HEK293 (cell line): ENCODE data around the gene MAGI2.

ENCODE experiments used
- CTCF ChIA-PET: fragments of 350-600 bp; formaldehyde crosslinking; extraction: SDS; loops from one replicate; lab custom pipeline; 2021; ENCODE audit warnings: antibody characterized with exemption; lab: Yijun Ruan, JAX
- POLR2A ChIA-PET: fragments of 300-600 bp; formaldehyde crosslinking; extraction: SDS; loops from one replicate; lab custom pipeline; 2020; ENCODE audit warnings: antibody characterized with exemption, inconsistent platforms; lab: Yijun Ruan, JAX
- H3K27ac ChIP-seq: fragments of 200-500 bp; sonication (Bioruptor generic); 2 replicates; pipeline ENCODE4 v1.5.1; 2014; ENCODE audit warnings: low read depth, low read length, control low read depth, inconsistent platforms; ENCODE audit errors: extremely low read depth
- H3K36me3 ChIP-seq, 2 experiments: fragments of 200-500 bp in 1 of 2; sonication (Bioruptor generic) in 1 of 2; 1 replicate in 1 of 2; 2 replicates in 1 of 2; pipeline ENCODE4 v1.5.1; 2014 to 2017; ENCODE audit warnings: inconsistent platforms in 2 of 2, low read length in 2 of 2; ENCODE audit not compliant: control insufficient read depth in 2 of 2, insufficient read depth in 1 of 2
- H3K4me1 ChIP-seq: fragments of 200-500 bp; sonication (Bioruptor generic); 2 replicates; pipeline ENCODE4 v1.5.1; 2014; ENCODE audit warnings: mild to moderate bottlenecking, low read length, inconsistent platforms; ENCODE audit not compliant: control insufficient read depth, insufficient read depth
- H3K4me3 ChIP-seq: 2 replicates; pipeline ENCODE4 v1.5.1; 2011; ENCODE audit warnings: low read depth, mild to moderate bottlenecking, control low read depth, low read length, moderate library complexity
- H3K9me3 ChIP-seq: fragments of 200-500 bp; sonication (Bioruptor generic); 2 replicates; pipeline ENCODE4 v1.5.1; 2014; ENCODE audit warnings: low read depth, low read length, inconsistent platforms; ENCODE audit not compliant: control insufficient read depth, insufficient read depth
- GLI2 ChIP-seq: fragments of 450-650 bp; formaldehyde crosslinking; IDR thresholded peaks from 2 replicates; pipeline ENCODE4; 2017; ENCODE audit warnings: missing biosample characterization, missing genetic modification characterization, low read depth, borderline replicate concordance
- HOXD13 ChIP-seq: sonication (generic); formaldehyde crosslinking; IDR thresholded peaks from 2 replicates; pipeline ENCODE4 v1.8.0; 2022; ENCODE audit warnings: missing genetic modification reagents, borderline replicate concordance
- KLF8 ChIP-seq: fragments of 450-650 bp; formaldehyde crosslinking; IDR thresholded peaks from 2 replicates; pipeline ENCODE4 v1.5.1; 2016; ENCODE audit warnings: missing biosample characterization, missing genetic modification characterization
- PRDM6 ChIP-seq: fragments of 450-650 bp; formaldehyde crosslinking; IDR thresholded peaks from 2 replicates; pipeline ENCODE4 v1.5.1; 2017; ENCODE audit warnings: missing biosample characterization, missing genetic modification characterization
- TCF7L2 ChIP-seq: IDR thresholded peaks from 2 replicates; pipeline ENCODE4 v1.6.1; 2011; ENCODE audit warnings: low read depth, mild to moderate bottlenecking, inconsistent platforms, low read length, moderate library complexity, borderline replicate concordance
- ZBTB48 ChIP-seq: fragments of 450-650 bp; formaldehyde crosslinking; IDR thresholded peaks from 2 replicates; pipeline ENCODE4 v1.5.1; 2016; ENCODE audit warnings: missing biosample characterization, missing genetic modification characterization
- ZFHX2 ChIP-seq: fragments of 450-650 bp; formaldehyde crosslinking; conservative IDR thresholded peaks from 2 replicates; pipeline ENCODE4 v1.5.1; 2016; ENCODE audit warnings: missing biosample characterization, missing genetic modification characterization
- ZNF10 ChIP-seq: fragments of 450-650 bp; formaldehyde crosslinking; IDR thresholded peaks from 2 replicates; pipeline ENCODE4 v1.5.1; 2017; ENCODE audit warnings: missing biosample characterization, missing genetic modification characterization
- ZNF112 ChIP-seq: fragments of 450-650 bp; formaldehyde crosslinking; IDR thresholded peaks from 2 replicates; pipeline ENCODE4 v1.5.0; 2017; ENCODE audit warnings: missing biosample characterization, missing genetic modification characterization
- ZNF174 ChIP-seq: fragments of 450-650 bp; formaldehyde crosslinking; IDR thresholded peaks from 2 replicates; pipeline ENCODE4 v1.5.0; 2017; ENCODE audit warnings: missing biosample characterization, mild to moderate bottlenecking, missing genetic modification characterization
- ZNF221 ChIP-seq: fragments of 450-650 bp; formaldehyde crosslinking; IDR thresholded peaks from 2 replicates; pipeline ENCODE4 v1.5.1; 2017; ENCODE audit warnings: missing biosample characterization, missing genetic modification characterization, borderline replicate concordance
- ZNF311 ChIP-seq: fragments of 450-650 bp; formaldehyde crosslinking; IDR thresholded peaks from 2 replicates; pipeline ENCODE4 v1.5.1; 2017; ENCODE audit warnings: missing biosample characterization, missing genetic modification characterization, borderline replicate concordance
- ZNF341 ChIP-seq: fragments of 450-650 bp; formaldehyde crosslinking; IDR thresholded peaks from 2 replicates; pipeline ENCODE4; 2016; ENCODE audit warnings: low read depth, missing biosample characterization, missing genetic modification characterization
- ZNF366 ChIP-seq: fragments of 450-650 bp; formaldehyde crosslinking; conservative IDR thresholded peaks from 2 replicates; pipeline ENCODE4 v1.5.1; 2016; ENCODE audit warnings: missing biosample characterization, missing genetic modification characterization
- ZNF394 ChIP-seq: fragments of 450-650 bp; formaldehyde crosslinking; IDR thresholded peaks from 2 replicates; pipeline ENCODE4 v1.5.1; 2016; ENCODE audit warnings: missing biosample characterization, missing genetic modification characterization, mild to moderate bottlenecking, moderate library complexity, borderline replicate concordance
- ZNF473 ChIP-seq: fragments of 450-650 bp; formaldehyde crosslinking; IDR thresholded peaks from 2 replicates; pipeline ENCODE4 v1.5.1; 2017; ENCODE audit warnings: missing biosample characterization, missing genetic modification characterization
- ZNF518A ChIP-seq: fragments of 450-650 bp; formaldehyde crosslinking; conservative IDR thresholded peaks from 2 replicates; pipeline ENCODE4 v1.5.1; 2016; ENCODE audit warnings: low read depth, missing biosample characterization, missing genetic modification characterization
- ZNF529 ChIP-seq: fragments of 450-650 bp; formaldehyde crosslinking; IDR thresholded peaks from 2 replicates; pipeline ENCODE4 v1.5.1; 2017; ENCODE audit warnings: missing genetic modification characterization, missing biosample characterization; ENCODE audit not compliant: insufficient replicate concordance
- ZNF555 ChIP-seq: fragments of 450-650 bp; formaldehyde crosslinking; conservative IDR thresholded peaks from 2 replicates; pipeline ENCODE4 v1.5.1; 2017; ENCODE audit warnings: missing biosample characterization, mild to moderate bottlenecking, missing genetic modification characterization, inconsistent platforms
- ZNF561 ChIP-seq: fragments of 450-650 bp; IDR thresholded peaks from 2 replicates; pipeline ENCODE4 v1.5.1; 2018; ENCODE audit warnings: missing biosample characterization, missing genetic modification characterization, borderline replicate concordance
- ZNF596 ChIP-seq: fragments of 450-650 bp; IDR thresholded peaks from 2 replicates; pipeline ENCODE4 v1.5.0; 2018; ENCODE audit warnings: missing biosample characterization, mild to moderate bottlenecking, missing genetic modification characterization, moderate library complexity
- ZNF654 ChIP-seq: fragments of 450-650 bp; formaldehyde crosslinking; IDR thresholded peaks from 2 replicates; pipeline ENCODE4 v1.5.1; 2016; ENCODE audit warnings: low read depth, missing biosample characterization, missing genetic modification characterization
- ZNF664 ChIP-seq: fragments of 450-650 bp; formaldehyde crosslinking; IDR thresholded peaks from 2 replicates; pipeline ENCODE4 v1.5.1; 2016; ENCODE audit warnings: missing biosample characterization, missing genetic modification characterization
- ZNF692 ChIP-seq: fragments of 450-650 bp; formaldehyde crosslinking; IDR thresholded peaks from 2 replicates; pipeline ENCODE4 v1.5.1; 2016; ENCODE audit warnings: missing biosample characterization, missing genetic modification characterization
- TF ChIP-seq, protein P1 (sequence below): fragments of 450-650 bp; formaldehyde crosslinking; IDR thresholded peaks from 2 replicates; pipeline ENCODE4 v1.5.1; 2016; ENCODE audit warnings: missing biosample characterization, missing genetic modification characterization

Gene MAGI2

GRCh38 chr7:79421751-79422150, 31.7 kb downstream of the MAGI2 start:
- no peak overlapping the region for H3K4me3 ChIP-seq
- ChIA-PET CTCF (no interaction called here), POLR2A (no interaction called here)
- no peak for TF ChIP-seq ZBTB48 (tag by site-specific recombination)
- no peak for TF ChIP-seq ZNF221
- H3K27ac ChIP-seq = no peak overlapping the region
- H3K4me1 ChIP-seq = peaks cover 12% of the 10 kb centered on the region
- no peaks in the 10 kb centered on the region for H3K9me3 ChIP-seq
- no peaks in the 10 kb centered on the region for H3K36me3 ChIP-seq

DNA sequence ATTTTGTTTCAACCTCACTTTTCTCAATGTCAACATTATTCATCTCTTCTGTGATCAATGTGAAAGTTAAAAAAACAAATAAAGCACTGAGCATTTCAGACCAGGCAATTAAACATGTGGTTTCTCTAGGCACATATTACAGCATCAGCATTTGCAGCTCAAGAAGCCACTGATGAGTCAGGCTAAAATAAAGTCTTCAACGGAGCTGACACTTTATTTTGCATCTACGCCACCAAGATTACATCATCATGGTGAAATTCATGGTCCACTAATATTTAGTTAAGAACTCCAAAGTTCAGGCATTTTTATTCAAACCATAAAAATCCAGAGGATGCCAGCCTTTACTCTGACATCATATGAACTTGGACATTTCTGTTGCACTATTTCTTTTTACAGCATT, 33.0 kb downstream of the MAGI2 start:
- CTCF ChIA-PET = interaction anchor here (0.5 kb wide), 1 partner anchor 618 kb away, joined by 3 read pairs; no protein-coding TSS in a partner anchor
- H3K4me1 ChIP-seq = peaks cover 12% of the 10 kb centered on the region
- no peaks in the 10 kb centered on the region for H3K36me3 ChIP-seq
- no peaks in the 10 kb centered on the region for H3K9me3 ChIP-seq
- H3K4me3 ChIP-seq = no peak overlapping the region
- H3K27ac ChIP-seq = no peak overlapping the region
- POLR2A ChIA-PET = no interaction called here
- TF ChIP-seq HOXD13 (CRISPR knock-in tag) (no peak), ZNF664 (tag by site-specific recombination) (no peak), ZNF596 (tag by site-specific recombination) (no peak), ZFHX2 (tag by site-specific recombination) (no peak), ZNF394 (tag by site-specific recombination) (peak; percentile 38; the same call in 1 of the 2 replicates), ZNF473 (tag by site-specific recombination) (no peak), ZNF366 (peak; percentile 69), ZNF311 (no peak), ZNF692 (tag by site-specific recombination) (0 out of 2 replicates have a peak, but pooled peaks have one; percentile 35), ZNF518A (tag by site-specific recombination) (peak; percentile 37; the same call in 1 of the 2 replicates), ZNF555 (tag by site-specific recombination) (no peak), ZNF10 (peak; percentile 74), ZNF561 (tag by site-specific recombination) (no peak), PRDM6 (tag by site-specific recombination) (peak; percentile 93), GLI2 (peak; percentile 45; the same call in 1 of the 2 replicates), TCF7L2 (peak; percentile 59; the same call in 1 of the 2 replicates), KLF8 (tag by site-specific recombination) (peak; percentile 52; the same call in 1 of the 2 replicates), ZNF654 (tag by site-specific recombination) (peak; percentile 4; the same call in 1 of the 2 replicates), ZNF341 (no peak), ZNF529 (tag by site-specific recombination) (no peak), ZNF174 (tag by site-specific recombination) (no peak), ZNF112 (tag by site-specific recombination) (no peak)
- TF ChIP-seq, protein P1, sequence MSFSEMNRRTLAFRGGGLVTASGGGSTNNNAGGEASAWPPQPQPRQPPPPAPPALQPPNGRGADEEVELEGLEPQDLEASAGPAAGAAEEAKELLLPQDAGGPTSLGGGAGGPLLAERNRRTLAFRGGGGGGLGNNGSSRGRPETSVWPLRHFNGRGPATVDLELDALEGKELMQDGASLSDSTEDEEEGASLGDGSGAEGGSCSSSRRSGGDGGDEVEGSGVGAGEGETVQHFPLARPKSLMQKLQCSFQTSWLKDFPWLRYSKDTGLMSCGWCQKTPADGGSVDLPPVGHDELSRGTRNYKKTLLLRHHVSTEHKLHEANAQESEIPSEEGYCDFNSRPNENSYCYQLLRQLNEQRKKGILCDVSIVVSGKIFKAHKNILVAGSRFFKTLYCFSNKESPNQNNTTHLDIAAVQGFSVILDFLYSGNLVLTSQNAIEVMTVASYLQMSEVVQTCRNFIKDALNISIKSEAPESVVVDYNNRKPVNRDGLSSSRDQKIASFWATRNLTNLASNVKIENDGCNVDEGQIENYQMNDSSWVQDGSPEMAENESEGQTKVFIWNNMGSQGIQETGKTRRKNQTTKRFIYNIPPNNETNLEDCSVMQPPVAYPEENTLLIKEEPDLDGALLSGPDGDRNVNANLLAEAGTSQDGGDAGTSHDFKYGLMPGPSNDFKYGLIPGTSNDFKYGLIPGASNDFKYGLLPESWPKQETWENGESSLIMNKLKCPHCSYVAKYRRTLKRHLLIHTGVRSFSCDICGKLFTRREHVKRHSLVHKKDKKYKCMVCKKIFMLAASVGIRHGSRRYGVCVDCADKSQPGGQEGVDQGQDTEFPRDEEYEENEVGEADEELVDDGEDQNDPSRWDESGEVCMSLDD (tag by site-specific recombination) = no peak
